OCI-LY1 (cell line): ENCODE results near the gene HPD.

Experiments
- H2AFZ ChIP-seq: fragments of 200-600 bp; sonication (generic), shearing (Covaris generic); 2 replicates; pipeline ENCODE4 v1.6.0; 2014; ENCODE audit warnings: antibody characterized with exemption, mild to moderate bottlenecking, low read length
- H3F3A ChIP-seq: fragments of 200-600 bp; sonication (generic), shearing (Covaris generic); 2 replicates; pipeline ENCODE4 v1.6.0; 2014; ENCODE audit warnings: mild to moderate bottlenecking, antibody characterized with exemption, low read length, moderate library complexity; ENCODE audit not compliant: insufficient read depth
- H3K27ac ChIP-seq: fragments of 200-600 bp; sonication (generic); 2 replicates; pipeline ENCODE4 v1.5.1; 2014; ENCODE audit warnings: low read length, mixed run types, mild to moderate bottlenecking, low read depth; ENCODE audit not compliant: poor library complexity, severe bottlenecking
- H3K27me3 ChIP-seq: fragments of 200-600 bp; sonication (generic); 2 replicates; pipeline ENCODE4 v1.6.0; 2014; ENCODE audit warnings: antibody characterized with exemption, mild to moderate bottlenecking, low read length, moderate library complexity; ENCODE audit not compliant: insufficient read depth
- H3K36me3 ChIP-seq: fragments of 200-600 bp; sonication (generic); 2 replicates; pipeline ENCODE4 v1.6.1; 2014; ENCODE audit warnings: mild to moderate bottlenecking, antibody characterized with exemption, low read length, moderate library complexity, mixed read lengths; ENCODE audit not compliant: insufficient read depth
- H3K4me1 ChIP-seq: fragments of 200-600 bp; sonication (generic); 2 replicates; pipeline ENCODE4 v1.5.1; 2014; ENCODE audit warnings: mild to moderate bottlenecking, low read length, moderate library complexity; ENCODE audit not compliant: insufficient read depth, severe bottlenecking
- H3K4me2 ChIP-seq: fragments of 200-600 bp; sonication (generic), shearing (Covaris generic); 2 replicates; pipeline ENCODE4 v1.6.1; 2014; ENCODE audit warnings: low read length
- H3K4me3 ChIP-seq: fragments of 200-600 bp; sonication (generic); 2 replicates; pipeline ENCODE4 v1.5.1; 2014; ENCODE audit warnings: low read length, low read depth, mild to moderate bottlenecking, mixed read lengths; ENCODE audit not compliant: poor library complexity, severe bottlenecking
- H3K79me2 ChIP-seq: fragments of 200-600 bp; shearing (Covaris generic); 2 replicates; pipeline ENCODE4 v1.6.1; 2016; ENCODE audit warnings: mixed run types, low read length, mixed read lengths; ENCODE audit not compliant: insufficient read depth
- H3K9ac ChIP-seq: fragments of 200-600 bp; sonication (generic), shearing (Covaris generic); 2 replicates; pipeline ENCODE4 v1.6.1; 2014; ENCODE audit warnings: mild to moderate bottlenecking, low read length, mixed read lengths
- H3K9me2 ChIP-seq: fragments of 200-600 bp; sonication (generic), shearing (Covaris generic); 2 replicates; pipeline ENCODE4 v1.6.1; 2014; ENCODE audit warnings: low read depth, mild to moderate bottlenecking, low read length, mixed read lengths
- H3K9me3 ChIP-seq: fragments of 200-600 bp; shearing (Covaris generic); 2 replicates; pipeline ENCODE4 v1.6.1; 2014; ENCODE audit warnings: low read length, mixed read lengths
- H4K20me1 ChIP-seq: fragments of 200-600 bp; sonication (generic), shearing (Covaris generic); 2 replicates; pipeline ENCODE4 v1.6.0; 2016; ENCODE audit warnings: mild to moderate bottlenecking, low read length; ENCODE audit not compliant: insufficient read depth
- CTCF ChIP-seq: fragments of 200-600 bp; sonication (generic), shearing (Covaris generic); IDR thresholded peaks from 2 replicates; pipeline ENCODE4 v1.5.1; 2017; ENCODE audit warnings: mild to moderate bottlenecking, antibody characterized with exemption, low read length, moderate library complexity, mixed read lengths
- EZH2 ChIP-seq: fragments of 200-600 bp; sonication (generic), shearing (Covaris generic); IDR thresholded peaks from 2 replicates; pipeline ENCODE4 v1.8.0; 2017; ENCODE audit warnings: borderline replicate concordance, mixed run types, mild to moderate bottlenecking, antibody characterized with exemption, low read length, moderate library complexity, mixed read lengths

Gene HPD

DNA sequence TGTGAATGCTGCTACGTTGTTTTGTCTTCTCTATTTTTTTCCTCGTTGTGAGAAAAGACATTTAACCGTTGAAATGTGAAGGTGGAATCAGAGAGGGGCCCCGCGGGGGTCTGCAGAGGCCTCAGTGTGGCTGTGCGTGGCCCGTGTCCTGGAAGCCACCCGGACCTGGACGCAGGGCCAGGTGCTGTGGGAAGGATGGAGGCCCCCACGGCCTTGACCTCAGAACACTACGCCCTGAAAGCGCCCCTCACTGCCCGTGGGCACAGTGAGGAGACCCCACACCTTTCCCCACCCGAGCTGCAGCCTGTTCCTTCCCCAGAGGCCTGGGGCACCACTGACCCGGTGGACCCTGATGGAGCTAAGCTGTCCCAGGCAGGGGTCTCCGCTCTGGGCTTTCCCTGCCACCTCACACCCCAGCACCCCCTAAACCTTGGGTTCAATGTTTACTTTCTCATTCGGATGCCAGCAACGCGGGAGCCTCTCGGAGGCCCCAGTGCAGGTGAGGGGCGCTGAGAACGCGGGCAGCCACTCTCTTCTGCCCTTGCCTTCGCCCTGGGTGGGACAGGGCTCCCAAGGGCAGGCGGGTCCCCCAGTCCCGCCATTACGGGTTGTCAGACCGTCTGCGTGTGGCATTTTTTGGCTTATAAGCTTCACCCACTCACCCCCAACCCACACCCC lies 27.9 kb downstream of the HPD start:
- Histone ChIP-seq H3K9ac (no peak overlapping the region), H3K4me2 (no peak overlapping the region), H3K36me3 (peaks cover 64% of the 10 kb centered on the region), H3K79me2 (no peaks in the 10 kb centered on the region), H2AFZ (no peak overlapping the region), H3K27ac (no peak overlapping the region), H3K4me1 (peaks cover 6% of the 10 kb centered on the region), H3K9me2 (no peaks in the 10 kb centered on the region), H3F3A (no peaks in the 10 kb centered on the region), H3K4me3 (no peak overlapping the region), H3K9me3 (no peaks in the 10 kb centered on the region), H3K27me3 (no peaks in the 10 kb centered on the region), H4K20me1 (no peaks in the 10 kb centered on the region)
- TF ChIP-seq CTCF = no peak
- no peak for TF ChIP-seq EZH2

DNA sequence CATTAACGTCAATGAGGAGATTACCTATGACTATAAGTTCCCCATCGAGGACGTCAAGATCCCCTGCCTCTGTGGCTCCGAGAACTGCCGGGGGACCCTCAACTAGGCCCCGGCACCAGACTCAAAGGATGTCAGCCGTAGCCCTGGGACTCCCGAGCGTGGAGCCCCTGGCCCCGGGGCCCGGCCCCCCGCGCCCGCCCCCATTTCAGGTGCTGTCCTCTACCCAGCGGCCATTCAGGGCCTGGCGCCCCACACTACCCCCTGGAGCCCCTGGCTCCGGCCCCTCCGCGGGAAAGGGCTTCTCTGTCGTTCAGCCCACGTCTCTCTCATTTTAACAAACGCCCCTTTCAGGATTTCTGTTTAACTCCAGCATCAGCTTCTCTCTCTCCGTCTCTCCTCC lies 28.5 kb downstream of the HPD start:
- Histone ChIP-seq H4K20me1 (no peaks in the 10 kb centered on the region), H3K27me3 (no peaks in the 10 kb centered on the region), H3K9ac (no peak overlapping the region), H3K4me2 (no peak overlapping the region), H3K4me1 (peaks cover 6% of the 10 kb centered on the region), H3K4me3 (no peak overlapping the region), H2AFZ (no peak overlapping the region), H3K9me3 (no peaks in the 10 kb centered on the region), H3F3A (no peaks in the 10 kb centered on the region), H3K27ac (no peak overlapping the region), H3K36me3 (peaks cover 65% of the 10 kb centered on the region), H3K9me2 (no peaks in the 10 kb centered on the region), H3K79me2 (no peaks in the 10 kb centered on the region)
- TF ChIP-seq EZH2 (no peak), CTCF (no peak)

GRCh38 chr12:121829250-121829918 lies 29.3 kb downstream of the HPD start:
- Histone ChIP-seq H3K4me1 (peaks cover 6% of the 10 kb centered on the region), H4K20me1 (no peaks in the 10 kb centered on the region), H3K27ac (no peak overlapping the region), H3K27me3 (no peaks in the 10 kb centered on the region), H3K9ac (no peak overlapping the region), H3F3A (no peaks in the 10 kb centered on the region), H3K4me2 (no peak overlapping the region), H3K79me2 (no peaks in the 10 kb centered on the region), H3K4me3 (no peak overlapping the region), H3K9me3 (no peaks in the 10 kb centered on the region), H2AFZ (no peak overlapping the region), H3K9me2 (no peaks in the 10 kb centered on the region), H3K36me3 (peaks cover 69% of the 10 kb centered on the region)
- TF ChIP-seq EZH2 (no peak), CTCF (no peak)
